NCI-H526 treated with DMSO at 0.1 percent for 48 hours (cell line): ENCODE measurements around the gene CFDP1.
"Not testable (repeated sequence)": the region's sequence is repeated elsewhere in the genome, so short reads cannot be mapped to it uniquely, and the experiment has no call there.

Experiments used
- DNase-seq: peaks from one replicate; lab custom pipeline; 2025; lab: John Stamatoyannopoulos, UW

CFDP1 gene

DNA sequence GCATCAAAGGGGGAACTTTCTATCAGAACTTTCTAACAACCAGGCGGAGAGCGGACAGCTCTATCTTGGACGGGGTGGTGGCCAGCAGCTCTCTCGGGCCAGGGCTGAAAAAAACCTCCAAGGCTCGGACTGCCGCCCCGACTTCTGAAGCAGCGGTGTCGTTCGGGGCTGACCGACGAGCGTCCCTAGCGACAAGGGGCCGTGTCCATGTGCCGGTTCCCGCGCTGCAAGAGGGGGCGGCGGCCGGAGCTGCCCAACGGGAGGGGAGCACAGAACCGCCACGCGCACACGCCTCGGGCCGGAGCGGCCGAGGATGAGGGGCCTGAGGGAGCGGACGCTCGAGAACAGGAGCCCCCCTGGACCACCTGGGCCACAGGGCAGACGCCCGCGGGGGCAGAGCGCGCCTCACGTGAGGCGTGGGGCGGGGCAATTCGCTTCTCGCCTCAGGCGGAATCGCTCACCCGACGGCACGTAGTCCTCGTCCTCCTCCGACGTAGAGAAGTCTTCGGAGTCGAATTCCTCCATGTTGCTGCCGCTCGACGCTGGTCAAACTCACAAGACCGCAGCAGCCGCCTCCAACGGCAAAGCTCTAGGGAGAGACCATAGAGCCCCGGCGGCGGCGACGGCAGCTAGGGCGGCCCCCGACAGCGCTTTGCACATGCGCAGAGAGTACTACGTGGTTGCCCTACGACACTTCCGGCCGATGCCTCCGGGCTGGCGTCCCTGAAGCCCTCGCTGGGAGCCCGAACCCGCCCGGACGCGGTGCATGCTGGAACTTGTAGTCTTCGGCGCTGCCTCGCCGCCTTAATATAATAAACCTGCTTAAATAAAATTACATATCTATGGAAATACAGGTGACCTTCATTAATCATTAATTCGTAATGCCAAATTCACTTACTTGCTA is at the start of gene CFDP1:
Gene CFDP1, minus strand, starts transcription at position 676 of the 904 bp plus-strand sequence. Its CDS starts 151 bp downstream, at position 525.
- DNase-seq, result peak; percentile 86

DNA sequence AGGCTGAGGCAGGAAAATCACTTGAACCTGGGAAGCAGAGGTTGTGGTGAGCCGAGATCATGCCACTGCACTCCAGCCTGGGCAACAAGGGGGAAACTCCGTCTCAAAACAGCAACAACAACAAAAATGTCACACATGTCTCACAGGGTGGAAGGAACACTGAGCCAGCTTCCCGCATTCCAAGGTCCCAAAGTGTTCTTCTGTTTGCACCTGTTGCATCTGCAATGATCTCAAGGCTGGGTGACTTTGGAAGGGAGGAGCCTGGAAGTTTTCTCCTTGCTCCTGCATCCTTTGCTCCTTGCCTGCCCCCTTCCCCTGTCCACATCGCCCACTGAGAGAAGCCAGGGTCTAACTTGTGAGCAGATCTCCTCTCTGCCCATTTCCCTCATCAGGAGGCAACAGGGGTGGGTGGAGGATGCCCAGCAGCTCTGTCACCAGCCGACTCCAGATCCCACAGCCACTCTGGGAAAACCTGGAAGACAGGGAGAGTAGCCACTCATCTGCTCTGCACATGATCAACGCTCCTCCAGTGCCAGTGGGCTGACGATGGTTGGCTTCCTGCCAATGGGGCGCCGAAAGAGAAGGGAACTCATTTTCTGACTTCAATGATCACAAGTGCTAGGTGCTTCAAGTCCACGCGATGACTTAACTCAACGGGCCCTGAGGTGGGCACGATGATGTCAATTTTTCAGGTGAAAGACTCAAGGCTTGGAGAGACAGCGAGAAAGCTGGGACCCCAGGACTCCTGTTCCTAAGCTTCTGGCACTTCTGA is 49.3 kb upstream of the CFDP1 start:
- no peak for DNase-seq

DNA sequence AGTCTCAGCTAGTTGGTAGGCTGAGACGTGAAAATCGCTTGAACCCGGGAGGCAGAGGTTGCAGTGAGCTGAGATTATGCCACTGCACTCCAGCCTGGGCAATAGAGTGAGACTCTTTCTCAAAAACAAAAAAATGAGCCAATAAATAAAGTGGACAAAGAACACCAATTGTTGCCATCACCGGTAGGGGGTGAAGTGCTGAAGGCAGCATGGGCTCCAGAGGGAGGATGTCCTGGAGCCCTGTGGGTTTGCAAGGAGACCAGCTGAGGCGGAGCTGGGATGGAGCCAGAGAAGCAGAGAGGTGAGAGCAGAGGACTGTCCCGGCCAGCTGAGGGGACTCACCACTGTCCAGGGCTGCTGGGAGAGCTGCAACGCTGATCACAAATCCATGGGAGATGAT is 48.2 kb upstream of the CFDP1 start:
- DNase-seq, result no peak

DNA sequence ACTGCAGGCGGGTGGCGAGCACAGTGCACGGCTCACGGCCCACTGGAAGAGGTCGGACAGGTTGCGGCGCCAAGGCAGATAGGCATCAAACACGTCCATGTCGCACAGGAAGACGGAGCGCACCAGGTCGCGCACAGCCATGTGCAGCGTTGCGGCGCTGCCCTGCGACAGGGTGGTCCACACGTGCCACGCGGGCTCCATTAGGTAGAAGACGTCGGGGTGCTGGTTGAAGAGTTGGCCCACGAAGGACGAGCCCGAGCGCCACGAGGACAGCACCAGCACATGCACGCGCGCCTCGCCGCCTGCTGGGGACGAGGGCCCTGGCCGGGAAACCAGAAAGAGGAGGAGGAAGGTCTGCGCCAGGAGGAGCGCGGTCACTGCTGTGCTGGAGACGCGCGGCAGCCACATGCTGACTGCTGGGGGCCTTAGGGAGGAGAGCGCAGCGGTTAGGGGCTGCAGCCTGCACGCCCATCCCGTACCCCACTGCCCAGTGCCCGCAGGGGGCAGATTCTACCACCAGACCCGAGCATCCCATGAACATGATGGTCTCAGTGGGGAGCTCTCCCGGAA is 46.2 kb upstream of the CFDP1 start:
- DNase-seq, result no peak

DNA sequence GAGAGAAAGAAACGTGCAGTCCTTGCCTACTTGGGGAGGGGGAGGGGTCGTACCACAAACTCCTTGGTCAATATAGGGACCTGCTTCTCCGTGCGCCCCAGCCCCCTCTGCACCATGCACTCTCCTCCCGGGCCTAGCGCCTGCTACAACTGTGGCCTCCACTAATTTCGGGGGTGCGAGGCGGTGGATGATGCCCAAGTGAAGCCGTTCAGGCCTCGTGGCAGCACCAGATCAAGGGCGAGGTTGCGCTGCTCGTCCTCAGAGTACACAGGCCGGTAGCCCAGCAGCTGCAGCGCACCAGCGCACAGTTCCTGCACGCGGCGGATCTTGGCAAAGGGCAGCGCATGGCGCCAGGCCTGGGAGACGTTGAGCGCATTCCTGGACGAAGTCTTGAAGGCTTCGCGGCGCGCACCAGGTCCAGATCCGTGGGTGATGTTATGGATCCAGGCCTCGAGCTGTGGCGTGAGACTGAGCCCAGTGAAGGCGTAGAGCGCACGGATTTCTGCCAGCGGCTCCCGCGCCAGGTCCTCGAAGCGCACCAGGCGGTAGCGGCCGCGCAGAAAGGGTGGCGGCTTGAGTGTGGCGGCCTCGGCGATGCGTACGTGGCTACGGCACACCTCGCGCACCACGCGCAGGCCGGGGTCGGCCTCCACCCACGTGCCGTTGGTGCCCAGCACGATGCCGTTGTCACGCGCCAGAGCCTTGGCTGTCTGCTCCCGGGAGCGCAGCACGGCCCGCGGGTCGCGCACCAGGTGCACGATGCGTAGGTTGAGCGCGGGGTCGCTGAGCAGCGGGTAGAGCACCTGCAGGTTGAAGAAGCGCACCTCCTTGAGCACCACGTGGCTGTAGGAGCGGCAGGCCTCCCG is 45.4 kb upstream of the CFDP1 start:
- no peak for DNase-seq

DNA sequence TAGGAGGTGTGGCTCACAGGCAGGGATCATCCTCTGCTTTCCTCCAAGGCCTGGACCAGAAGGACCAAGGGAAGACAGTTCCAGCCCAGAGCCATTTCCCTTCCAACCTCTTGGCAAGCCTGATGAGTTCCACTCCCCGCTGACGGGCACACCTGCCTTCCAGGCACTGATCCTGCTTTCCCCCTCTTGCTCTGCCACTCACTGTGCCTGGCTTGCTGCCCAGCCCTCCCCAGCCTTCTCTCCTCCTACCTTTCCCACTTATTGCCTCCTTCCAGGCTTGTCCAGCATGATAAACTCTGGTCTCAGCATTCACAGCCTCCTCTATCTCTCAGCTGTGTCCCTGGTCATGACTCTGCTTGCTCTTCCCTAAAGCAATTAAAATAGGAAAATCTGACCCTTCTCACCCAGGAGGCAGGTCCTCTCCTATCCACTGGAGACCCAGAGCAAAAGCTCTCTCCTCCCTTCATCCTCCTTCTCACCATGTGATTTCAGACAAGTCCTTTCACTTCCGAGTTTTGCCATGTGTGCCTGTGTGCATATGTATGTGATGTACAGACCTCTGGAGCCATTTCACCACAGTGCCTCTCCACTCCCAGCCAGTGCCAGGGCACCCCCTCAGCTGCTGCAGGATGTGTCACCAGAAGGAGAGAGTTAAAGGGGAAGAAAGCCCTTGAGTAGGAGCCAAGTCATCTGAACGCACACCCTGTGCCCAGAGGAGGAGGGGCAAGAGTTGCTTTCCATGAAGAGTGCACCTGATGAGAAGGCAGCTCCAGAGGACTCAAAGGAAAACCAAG is 44.6 kb upstream of the CFDP1 start:
- DNase-seq, result no peak

DNA sequence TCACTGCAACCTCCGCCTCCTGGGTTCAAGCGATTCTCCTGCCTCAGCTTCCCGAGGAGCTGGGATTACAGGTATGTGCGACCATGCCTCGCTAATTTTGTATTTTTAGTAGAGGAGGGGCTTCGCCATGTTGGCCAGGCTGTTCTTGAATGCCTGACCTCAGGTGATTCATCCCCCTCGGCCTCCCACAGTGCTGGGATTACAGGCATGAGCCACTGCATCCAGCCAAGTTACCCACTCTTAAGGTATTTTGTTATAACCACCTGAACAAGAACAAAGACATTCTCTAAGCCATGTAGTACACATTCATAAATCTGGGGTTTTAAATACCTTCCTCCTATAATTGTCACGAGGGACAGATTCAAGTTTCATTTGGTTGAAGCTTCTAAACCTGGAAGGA is 43.5 kb upstream of the CFDP1 start:
- no peak for DNase-seq

DNA sequence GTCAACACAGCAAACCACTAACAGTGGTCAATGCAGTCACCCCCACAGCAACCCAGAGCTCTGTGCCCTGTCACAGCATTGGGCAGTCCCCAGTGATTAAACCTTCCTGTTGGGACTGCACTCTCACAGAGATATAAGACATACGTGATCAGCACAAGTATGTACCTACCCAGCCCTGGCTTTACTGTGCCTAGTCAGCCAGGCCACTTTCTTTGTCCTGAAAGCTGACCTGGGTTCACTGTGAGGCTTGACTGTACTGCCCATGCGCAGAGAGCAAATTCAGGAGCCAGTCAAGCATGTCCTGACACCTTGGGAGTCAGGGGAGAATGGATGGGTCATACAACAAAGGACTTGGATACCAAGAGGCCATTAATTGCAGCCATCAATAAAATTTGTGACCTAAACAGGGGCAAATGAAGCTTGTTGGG is 42.1 kb upstream of the CFDP1 start:
- no peak for DNase-seq

DNA sequence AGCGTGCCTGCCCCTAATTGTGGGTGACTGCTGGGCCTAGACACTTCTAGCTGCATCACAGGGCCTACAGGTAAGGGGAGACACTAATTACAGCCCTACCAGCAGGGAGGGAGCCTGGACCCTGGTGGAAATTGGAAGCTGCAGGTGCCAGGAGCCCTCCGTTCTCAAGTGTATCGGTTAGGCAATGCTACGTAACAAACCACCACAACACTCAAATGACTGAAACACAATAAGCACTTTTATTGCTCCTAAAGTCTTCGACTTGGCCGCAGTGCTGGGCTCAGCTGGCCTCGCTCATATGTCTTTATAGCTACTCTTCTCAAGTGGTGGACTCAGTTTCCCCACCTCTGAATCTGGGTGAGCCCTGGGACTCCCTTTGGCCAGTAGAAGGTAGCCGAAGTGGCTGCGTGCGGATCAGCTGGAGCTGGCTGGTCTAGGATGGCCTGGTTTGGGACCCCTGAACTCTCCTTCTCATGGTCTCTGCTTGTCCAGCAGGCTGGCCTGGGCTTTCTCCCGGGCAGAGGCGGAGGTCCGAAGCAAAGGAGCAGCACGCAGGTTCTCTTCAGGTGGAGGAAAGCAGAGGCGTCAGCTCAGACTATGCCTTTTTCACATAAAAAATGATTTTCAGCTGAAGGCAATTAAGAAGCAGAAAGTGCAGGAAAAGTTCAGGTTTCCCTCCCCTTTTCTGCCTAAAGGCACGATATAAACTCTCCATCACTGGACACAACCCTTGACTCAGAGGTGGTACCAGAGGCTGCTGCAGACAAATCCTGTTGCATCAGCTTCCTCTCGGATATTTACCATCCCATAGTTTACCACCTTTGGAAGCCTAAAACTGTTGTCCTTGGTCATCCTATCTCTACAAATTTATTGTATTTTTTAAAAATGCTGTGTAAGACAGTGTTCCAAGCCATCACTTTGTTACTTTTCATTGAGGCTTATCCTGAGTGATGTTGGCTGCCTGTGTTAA is 39.9 kb upstream of the CFDP1 start:
- no peak for DNase-seq

DNA sequence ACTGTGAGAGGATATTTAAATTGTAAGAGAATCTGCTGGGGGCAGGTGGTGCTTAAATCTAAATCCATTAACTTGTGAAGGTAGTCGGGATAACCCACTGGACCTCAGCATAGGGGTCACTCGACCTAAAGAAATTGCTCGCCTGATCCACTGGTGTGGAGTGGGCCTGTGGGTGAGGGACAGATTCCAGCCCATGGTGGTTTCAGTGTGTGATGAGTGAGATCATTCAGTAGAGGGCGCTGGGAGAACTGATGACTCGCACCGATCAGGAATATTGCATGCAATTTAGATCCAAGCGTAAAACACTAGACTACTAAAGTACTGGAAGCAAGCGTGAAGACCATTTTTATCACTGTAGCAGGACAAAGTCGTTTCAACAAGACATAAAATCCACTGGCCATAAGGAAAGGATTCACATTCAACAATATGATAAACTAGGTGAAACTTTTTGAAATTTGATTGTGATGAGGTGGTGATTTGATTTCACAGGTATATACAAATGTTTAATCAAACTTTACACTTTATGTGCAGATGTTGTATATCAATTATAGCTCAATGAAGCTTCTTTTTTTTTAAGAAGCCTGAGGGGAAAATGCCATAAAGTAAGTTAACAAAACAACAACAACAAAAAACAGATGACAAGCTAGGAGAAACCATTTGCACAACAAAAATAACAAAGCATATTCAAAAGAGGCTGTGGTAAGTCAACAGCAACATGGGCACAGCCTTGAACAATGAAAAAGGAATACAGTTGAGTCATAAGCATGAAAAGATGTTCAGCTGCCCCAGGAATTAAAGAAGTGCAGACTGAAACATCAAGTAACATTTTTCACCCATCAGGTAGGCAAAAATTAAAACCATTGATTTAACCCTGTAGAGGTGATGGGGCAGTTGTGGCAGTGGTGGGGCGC is 38.7 kb upstream of the CFDP1 start:
- DNase-seq, result peak; percentile 40

DNA sequence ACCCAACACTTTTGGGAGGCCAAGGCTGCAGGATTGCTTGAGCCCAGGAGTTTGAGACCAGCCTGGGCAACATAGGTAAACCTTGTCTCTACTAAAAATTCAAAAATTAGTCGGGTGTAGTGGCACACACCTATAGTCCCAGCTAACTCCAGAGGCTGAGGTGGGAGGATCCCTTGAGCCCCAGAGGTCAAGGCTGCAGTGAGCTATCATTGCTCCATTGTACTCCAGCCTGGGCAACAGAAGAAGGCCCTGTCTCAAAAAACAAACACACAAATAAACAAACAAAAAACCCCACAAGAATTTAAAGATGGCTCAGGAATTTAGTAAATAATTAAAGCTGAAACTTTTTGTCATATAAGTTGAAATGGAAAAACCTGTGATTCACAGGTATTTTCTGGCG is 33.5 kb upstream of the CFDP1 start:
- DNase-seq, result no peak

DNA sequence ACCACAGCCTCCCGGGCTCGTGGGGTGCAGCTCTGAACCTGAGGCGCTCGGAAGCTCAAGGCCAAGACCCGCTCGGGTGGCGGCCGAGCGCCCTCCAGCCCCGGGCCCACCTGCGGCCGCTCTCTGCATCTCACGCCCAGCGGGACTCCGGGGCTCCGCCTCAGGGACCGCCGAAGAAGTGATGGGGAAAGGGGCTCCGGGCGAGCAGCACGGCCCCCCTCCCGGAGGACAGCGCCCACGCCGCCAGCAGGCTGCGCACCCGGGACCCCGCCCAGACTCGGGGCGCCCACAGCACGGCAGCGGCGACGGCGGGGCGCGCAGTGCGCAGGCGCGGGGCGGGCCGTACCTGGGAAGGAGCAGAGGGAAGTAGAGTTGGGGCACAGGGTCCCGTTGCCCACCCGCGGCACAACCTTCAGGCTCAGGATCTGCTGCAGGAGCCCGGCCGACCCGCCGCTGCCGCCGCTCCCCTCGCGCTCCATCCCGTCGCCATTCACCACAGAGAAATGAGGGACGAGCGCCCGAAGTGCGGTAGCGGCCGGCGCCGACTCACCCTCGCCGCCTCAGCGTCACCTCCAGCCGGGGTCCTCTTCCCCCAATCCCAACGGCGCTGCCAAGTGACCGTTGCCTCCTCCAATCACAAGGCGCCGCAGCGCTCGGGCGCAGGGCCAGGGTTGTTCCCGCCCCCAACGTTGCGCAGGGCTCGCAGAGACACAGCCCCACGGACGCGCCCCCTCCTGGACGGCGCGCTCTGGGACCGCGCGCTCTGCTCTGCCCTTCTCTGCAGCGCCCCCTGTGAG is 31.0 kb upstream of the CFDP1 start, which contains the start of gene TMEM170A:
Gene TMEM170A, minus strand, starts transcription at position 568 of the 797 bp plus-strand sequence. Its CDS starts 89 bp downstream, at position 479.
- peak; percentile 86 for DNase-seq

DNA sequence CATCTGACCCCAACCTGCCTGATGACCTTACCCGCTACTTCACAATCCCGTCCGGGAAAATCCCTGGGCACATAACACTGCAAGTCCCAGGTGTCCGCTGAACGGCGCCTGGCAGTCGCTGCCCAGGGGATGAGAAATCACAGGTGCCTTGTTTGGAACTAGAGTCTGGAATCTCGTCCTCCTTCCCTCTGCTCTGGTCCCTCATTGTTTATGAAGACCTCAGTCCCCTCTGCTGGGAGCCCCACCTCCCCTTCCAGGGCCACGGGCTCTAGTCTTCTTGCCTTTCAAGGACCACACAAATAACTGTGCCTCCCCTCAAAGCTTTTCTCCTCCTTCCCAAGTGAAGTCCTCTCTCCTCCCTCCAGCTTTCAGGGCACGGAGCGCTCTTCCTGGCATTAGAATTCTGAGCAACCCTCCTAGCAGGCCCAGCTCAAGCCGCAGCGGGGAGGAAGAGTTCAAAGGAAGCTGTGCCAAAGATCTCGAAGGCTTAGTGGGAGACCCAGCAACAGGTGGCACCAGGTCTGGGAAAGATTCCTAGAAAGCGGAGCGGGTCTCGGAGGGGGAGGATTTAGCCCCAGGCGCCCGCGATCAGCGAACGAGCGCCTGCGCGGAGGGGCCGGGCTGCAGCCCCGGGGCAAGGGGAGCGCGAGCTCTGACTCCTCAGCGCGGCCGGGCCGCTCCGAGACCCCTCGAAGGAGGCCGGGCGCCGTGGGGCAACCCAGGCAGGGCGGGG is 30.3 kb upstream of the CFDP1 start:
- not testable (repeated sequence) for DNase-seq

DNA sequence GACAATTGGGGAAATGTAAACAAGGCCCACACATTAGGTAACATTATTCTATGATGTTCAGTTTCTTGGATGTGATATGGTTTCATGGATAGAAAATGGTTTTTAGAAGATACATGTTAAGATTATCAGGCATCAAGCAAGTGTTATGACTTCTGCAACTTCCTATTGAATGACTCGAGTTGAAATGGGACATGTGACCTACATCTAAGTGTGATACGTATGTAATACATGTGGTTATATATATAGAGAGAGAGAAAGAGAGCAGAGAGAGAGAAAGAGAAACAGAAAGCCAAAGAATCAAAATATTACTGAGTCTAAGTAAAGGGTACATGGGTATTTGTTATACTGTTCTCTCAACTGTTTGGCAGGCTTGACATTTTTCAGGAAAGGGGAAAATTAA is 29.5 kb upstream of the CFDP1 start:
- no peak for DNase-seq

DNA sequence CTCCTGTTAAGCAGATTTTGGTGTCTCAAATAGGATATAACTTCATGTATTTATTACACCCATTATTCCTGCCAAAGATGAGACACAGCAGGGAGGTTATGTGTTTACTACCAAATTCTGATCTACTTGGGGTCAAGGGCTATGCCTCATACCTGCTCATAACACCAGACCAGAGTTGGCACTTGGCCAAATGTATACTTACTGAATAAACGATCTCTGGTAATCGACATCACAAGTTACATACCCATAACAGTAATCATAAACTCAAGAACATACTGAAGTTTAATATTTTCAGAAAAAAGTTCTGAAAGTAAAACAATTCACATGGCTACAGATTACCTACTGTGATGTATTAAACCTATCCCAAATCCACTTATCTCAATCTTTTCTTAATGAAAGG is 28.3 kb upstream of the CFDP1 start:
- DNase-seq, result no peak

DNA sequence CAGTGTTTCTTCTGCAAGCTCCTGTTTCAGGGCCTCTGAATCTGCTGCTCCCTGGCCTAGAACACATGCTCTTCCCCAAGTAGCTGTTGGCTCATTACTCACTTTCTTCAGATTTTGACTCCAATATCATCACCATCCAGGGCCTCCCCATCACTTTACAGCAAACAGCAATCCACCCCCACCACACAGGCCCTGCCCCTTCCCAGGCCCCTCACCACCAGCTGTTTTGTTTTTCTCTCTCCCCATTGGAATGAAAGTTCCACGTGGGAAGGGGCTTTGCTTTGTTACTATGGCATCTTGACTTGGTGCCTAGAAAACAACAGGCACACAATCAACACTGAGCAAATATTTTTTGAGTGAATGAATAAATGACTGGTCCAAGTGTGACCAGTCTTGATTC is 27.1 kb upstream of the CFDP1 start:
- DNase-seq, result no peak

DNA sequence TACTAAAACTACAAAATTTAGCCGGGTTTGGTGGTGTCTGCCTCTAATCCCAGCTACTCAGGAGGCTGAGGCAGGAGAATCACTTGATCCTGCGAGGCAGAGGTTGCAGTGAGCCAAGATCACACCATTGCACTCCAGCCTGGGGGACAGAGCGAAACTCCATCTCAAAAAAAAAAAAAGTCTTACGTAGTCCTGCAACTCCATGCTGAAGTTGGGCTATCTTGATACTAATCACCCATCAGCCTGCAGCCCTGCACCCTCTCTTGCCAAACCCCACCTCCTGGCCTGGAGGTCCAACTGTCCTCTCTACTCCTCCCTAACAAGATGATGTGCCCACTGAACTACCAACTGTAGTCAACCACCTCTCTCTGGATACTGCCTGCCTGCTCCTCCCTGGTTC is 26.4 kb upstream of the CFDP1 start:
- DNase-seq, result no peak
